Muscle layer of colon (tissue), 2 donors: ENCODE data around the gene SURF1.
"Not testable (repeated sequence)": the region's sequence is repeated elsewhere in the genome, so short reads cannot be mapped to it uniquely, and the experiment has no call there.

Experiments used
- H3K27ac ChIP-seq: one replicate; pipeline ENCODE4 v1.7.0; 2013; ENCODE audit warnings: low read depth, mild to moderate bottlenecking, low read length, moderate library complexity
- H3K27me3 ChIP-seq, 2 donors: one replicate each; pipeline ENCODE4 v1.7.0; 2013; ENCODE audit warnings: low read length in 2 of 2, mild to moderate bottlenecking in 2 of 2; ENCODE audit not compliant: insufficient read depth in 2 of 2, control insufficient read depth in 1 of 2
- H3K36me3 ChIP-seq: one replicate; pipeline ENCODE4 v1.7.0; 2013; ENCODE audit warnings: mild to moderate bottlenecking, low read length; ENCODE audit not compliant: insufficient read depth
- H3K4me1 ChIP-seq: one replicate; pipeline ENCODE4 v1.7.0; 2013; ENCODE audit warnings: mild to moderate bottlenecking, low read length; ENCODE audit not compliant: insufficient read depth
- H3K4me3 ChIP-seq, 2 donors: one replicate each; pipeline ENCODE4 v1.7.0; 2013; ENCODE audit warnings: low read length in 2 of 2, low read depth in 1 of 2, mild to moderate bottlenecking in 1 of 2, moderate library complexity in 1 of 2
- H3K9ac ChIP-seq: one replicate; pipeline ENCODE4 v1.7.0; 2013; ENCODE audit warnings: low read length
- H3K9me3 ChIP-seq: one replicate; pipeline ENCODE4 v1.7.0; 2013; ENCODE audit warnings: mild to moderate bottlenecking, low read length
- donor health status: abdominal sarcoma.
- donor health status: Adenocarcinoma of cecum.

The SURF1 gene

GRCh38 chr9:133394687-133395271 is 38.5 kb upstream of the SURF1 start:
- no peaks in the 10 kb centered on the region for H3K9me3 ChIP-seq
- no peak overlapping the region for H3K9ac ChIP-seq
- no peak overlapping the region for H3K27ac ChIP-seq
- H3K36me3 ChIP-seq = no peaks in the 10 kb centered on the region
- no peaks in the 10 kb centered on the region for H3K4me1 ChIP-seq
- H3K27me3 ChIP-seq = peaks cover 0 to 10% of the 10 kb centered on the region in 2 donors
- H3K4me3 ChIP-seq = no peak overlapping the region

GRCh38 chr9:133393399-133393798 is 37.1 kb upstream of the SURF1 start:
- peaks cover 0 to 10% of the 10 kb centered on the region in 2 donors for H3K27me3 ChIP-seq
- no peak overlapping the region for H3K27ac ChIP-seq
- H3K36me3 ChIP-seq = no peaks in the 10 kb centered on the region
- no peaks in the 10 kb centered on the region for H3K9me3 ChIP-seq
- no peak overlapping the region for H3K9ac ChIP-seq
- H3K4me1 ChIP-seq = no peaks in the 10 kb centered on the region
- no peak overlapping the region for H3K4me3 ChIP-seq

- H3K4me1 ChIP-seq, H3K27ac ChIP-seq, H3K9ac ChIP-seq, H3K9me3 ChIP-seq, H3K4me3 ChIP-seq, H3K36me3 ChIP-seq, H3K27me3 ChIP-seq: not testable (repeated sequence)
These were observed 36.0 kb upstream of the SURF1 start for GRCh38 chr9:133392308-133392707.

GRCh38 chr9:133391449-133391848 is 35.2 kb upstream of the SURF1 start:
- H3K9me3 ChIP-seq, H3K4me1 ChIP-seq, H3K27me3 ChIP-seq, H3K36me3 ChIP-seq, H3K9ac ChIP-seq, H3K27ac ChIP-seq, H3K4me3 ChIP-seq: not testable (repeated sequence)

- Histone ChIP-seq H3K4me1 (no peaks in the 10 kb centered on the region), H3K9ac (no peak overlapping the region), H3K9me3 (no peaks in the 10 kb centered on the region), H3K36me3 (no peaks in the 10 kb centered on the region), H3K4me3 (no peak overlapping the region), H3K27me3 (peaks cover 0 to 10% of the 10 kb centered on the region in 2 donors), H3K27ac (no peak overlapping the region)
These were observed 34.4 kb upstream of the SURF1 start for GRCh38 chr9:133390713-133391112.

DNA sequence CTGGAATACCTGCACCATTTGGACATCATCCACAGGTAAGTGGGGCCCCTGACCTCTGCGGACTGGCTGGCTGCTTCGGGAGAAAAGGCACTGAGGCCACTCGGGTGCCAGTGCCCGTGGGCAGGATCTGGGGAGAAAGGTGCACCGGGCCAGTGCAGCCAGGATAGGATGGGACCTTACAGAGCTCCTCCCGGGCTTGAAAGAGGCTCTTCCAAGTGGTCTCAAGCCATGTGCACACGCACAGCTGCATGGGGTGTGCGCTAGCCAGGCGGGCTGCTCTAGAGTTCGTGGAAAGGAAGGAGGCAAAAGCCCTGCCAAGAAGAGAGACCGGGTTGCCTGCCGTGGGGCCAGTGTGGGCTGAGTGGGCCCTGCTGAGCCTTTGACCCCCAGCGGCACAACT is 33.3 kb upstream of the SURF1 start:
- Histone ChIP-seq H3K27me3 (peaks cover 0 to 3% of the 10 kb centered on the region in 2 donors), H3K36me3 (no peaks in the 10 kb centered on the region), H3K4me3 (no peak overlapping the region), H3K9ac (no peak overlapping the region), H3K9me3 (no peaks in the 10 kb centered on the region), H3K27ac (no peak overlapping the region), H3K4me1 (no peaks in the 10 kb centered on the region)

DNA sequence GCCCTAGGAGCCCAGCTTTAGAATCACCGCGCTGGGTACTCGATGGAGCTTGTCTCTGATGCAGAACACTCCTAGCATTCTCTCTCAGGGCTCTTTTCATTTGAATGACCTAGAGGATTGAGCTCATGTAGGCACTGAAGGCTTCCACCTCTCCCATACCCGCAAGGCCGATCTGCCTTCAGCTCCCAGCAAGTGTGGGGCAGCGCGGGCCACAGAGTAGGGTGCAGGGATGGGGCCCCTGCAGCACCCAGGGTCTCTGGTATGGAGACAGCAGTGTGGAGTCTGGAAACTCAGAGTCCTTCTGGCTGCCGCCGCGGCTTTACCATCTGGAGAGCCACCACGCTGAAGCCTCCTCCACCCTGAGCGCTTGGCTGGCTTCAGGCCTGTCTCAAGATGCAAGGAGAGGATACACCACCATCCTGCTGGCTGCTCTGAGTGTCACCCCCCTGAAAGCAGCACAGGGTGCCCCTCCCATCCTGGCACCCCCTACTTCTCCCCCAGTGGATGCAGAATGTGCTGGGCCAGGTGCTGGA is 32.8 kb upstream of the SURF1 start:
- Histone ChIP-seq H3K36me3 (no peaks in the 10 kb centered on the region), H3K9ac (no peak overlapping the region), H3K4me3 (no peak overlapping the region), H3K9me3 (no peaks in the 10 kb centered on the region), H3K4me1 (no peaks in the 10 kb centered on the region), H3K27me3 (no peaks in the 10 kb centered on the region), H3K27ac (no peak overlapping the region)

GRCh38 chr9:133387680-133388079 is 31.4 kb upstream of the SURF1 start:
- Histone ChIP-seq H3K27me3 (no peaks in the 10 kb centered on the region), H3K9me3 (no peaks in the 10 kb centered on the region), H3K27ac (no peak overlapping the region), H3K4me3 (no peak overlapping the region), H3K36me3 (no peaks in the 10 kb centered on the region), H3K4me1 (no peaks in the 10 kb centered on the region), H3K9ac (no peak overlapping the region)

DNA sequence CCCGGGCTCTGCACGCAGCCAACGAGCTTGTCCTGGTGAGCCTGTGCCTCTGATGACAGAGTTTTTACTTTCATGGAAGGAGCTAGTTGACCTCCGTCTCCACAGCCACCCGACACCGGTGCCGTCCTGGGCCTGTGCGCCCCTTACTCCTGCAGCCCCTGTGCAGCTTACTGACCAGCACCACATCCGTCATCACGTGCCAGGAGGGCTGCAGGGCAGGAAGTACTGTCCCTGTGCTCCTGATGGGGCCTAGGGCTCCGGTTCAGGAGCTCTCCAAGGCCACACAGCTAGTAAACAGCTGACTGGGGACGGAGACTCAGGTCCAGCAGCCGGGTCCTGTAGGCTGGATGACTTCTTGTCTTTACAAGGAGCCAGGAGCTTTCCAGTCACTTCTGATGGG is 30.1 kb upstream of the SURF1 start:
- H3K27me3 ChIP-seq = no peaks in the 10 kb centered on the region
- no peaks in the 10 kb centered on the region for H3K9me3 ChIP-seq
- H3K27ac ChIP-seq = no peak overlapping the region
- no peak overlapping the region for H3K4me3 ChIP-seq
- no peaks in the 10 kb centered on the region for H3K4me1 ChIP-seq
- no peaks in the 10 kb centered on the region for H3K36me3 ChIP-seq
- H3K9ac ChIP-seq = no peak overlapping the region

DNA sequence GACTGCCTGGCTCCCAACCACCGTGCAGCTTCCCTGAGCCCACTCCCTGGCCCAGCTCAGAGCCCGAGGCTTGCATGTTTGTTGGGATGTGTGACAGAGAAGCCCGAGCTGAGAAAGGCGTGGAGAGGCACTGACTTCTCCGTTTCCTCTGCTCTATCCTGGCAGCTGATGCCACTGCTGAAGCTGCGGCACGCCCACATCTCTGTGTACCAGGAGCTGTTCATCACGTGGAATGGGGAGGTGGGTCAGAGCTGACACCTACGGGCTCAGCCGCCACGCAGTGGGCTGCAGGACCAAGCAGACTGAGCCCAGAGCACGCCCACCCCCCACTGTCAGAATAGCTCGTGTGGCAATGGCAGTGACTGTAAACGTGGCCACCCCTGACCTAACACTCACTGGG is 29.2 kb upstream of the SURF1 start:
- no peak overlapping the region for H3K9ac ChIP-seq
- no peaks in the 10 kb centered on the region for H3K27me3 ChIP-seq
- no peak overlapping the region for H3K4me3 ChIP-seq
- H3K9me3 ChIP-seq = no peaks in the 10 kb centered on the region
- H3K27ac ChIP-seq = no peak overlapping the region
- H3K4me1 ChIP-seq = no peaks in the 10 kb centered on the region
- no peaks in the 10 kb centered on the region for H3K36me3 ChIP-seq

DNA sequence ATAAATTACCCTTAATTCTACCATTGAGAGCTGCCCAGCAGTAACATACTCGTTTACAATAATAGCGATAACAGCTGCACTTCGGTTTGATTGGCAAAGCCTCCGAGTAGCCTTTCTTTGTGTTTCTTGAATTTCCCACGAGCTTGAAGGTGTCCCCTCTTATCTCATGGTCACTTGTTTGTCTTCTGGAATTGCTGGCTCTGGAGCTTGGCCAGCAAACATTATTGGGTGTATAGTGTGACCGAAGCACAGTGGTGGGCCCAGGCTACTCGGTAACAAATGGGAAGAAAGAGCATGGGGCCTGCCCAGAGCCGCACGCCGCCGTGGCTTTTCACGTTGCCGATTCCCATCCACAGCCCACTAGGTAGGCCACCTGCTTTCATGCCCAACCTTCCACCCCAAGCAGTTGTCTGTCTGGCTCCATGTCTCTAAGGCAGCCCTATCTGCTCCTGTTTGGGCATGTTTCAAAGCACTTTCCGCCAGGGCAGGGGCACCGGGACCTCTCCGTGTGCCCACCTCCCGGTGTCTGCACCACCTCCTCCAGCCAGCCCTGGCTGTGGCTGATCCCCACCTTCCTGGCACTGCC is 28.5 kb upstream of the SURF1 start:
- Histone ChIP-seq H3K9me3 (no peaks in the 10 kb centered on the region), H3K27me3 (no peaks in the 10 kb centered on the region), H3K4me1 (no peaks in the 10 kb centered on the region), H3K36me3 (no peaks in the 10 kb centered on the region), H3K4me3 (no peak overlapping the region), H3K27ac (no peak overlapping the region), H3K9ac (no peak overlapping the region)

DNA sequence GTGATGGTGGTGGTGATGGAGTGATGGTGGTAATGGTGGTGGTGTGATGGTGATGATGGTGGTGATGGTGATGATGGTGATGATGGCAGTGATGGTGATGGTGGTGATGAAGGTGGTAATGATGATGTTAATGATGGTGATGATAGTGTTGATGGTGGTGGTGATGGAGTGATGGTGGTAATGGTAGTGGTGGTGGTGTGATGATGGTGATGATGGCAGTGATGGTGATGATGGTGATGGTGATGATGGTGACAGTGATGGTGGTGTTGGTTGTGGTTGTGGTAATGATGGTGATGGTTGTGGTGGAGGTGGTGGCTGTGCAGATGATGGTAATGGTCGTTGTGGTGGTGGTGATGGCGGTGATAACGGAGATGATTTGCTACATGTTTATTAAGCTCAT is 27.2 kb upstream of the SURF1 start:
- no peaks in the 10 kb centered on the region for H3K27me3 ChIP-seq
- no peak overlapping the region for H3K4me3 ChIP-seq
- no peaks in the 10 kb centered on the region for H3K4me1 ChIP-seq
- no peak overlapping the region for H3K27ac ChIP-seq
- no peaks in the 10 kb centered on the region for H3K36me3 ChIP-seq
- H3K9ac ChIP-seq = no peak overlapping the region
- H3K9me3 ChIP-seq = no peaks in the 10 kb centered on the region
